ENCODE results near the gene VAV1. TPM values are rescaled to one million over a fixed set of nuclear protein-coding genes. Genes with fewer than 3 reads are reported as not detected.
"Not testable (repeated sequence)": the region's sequence is repeated elsewhere in the genome, so short reads cannot be mapped to it uniquely, and the experiment has no call there.

Gene VAV1
- total and polyA plus RNA-seq, 9 donors: 1.6 to 3.7 (median 2.3) TPM

DNA sequence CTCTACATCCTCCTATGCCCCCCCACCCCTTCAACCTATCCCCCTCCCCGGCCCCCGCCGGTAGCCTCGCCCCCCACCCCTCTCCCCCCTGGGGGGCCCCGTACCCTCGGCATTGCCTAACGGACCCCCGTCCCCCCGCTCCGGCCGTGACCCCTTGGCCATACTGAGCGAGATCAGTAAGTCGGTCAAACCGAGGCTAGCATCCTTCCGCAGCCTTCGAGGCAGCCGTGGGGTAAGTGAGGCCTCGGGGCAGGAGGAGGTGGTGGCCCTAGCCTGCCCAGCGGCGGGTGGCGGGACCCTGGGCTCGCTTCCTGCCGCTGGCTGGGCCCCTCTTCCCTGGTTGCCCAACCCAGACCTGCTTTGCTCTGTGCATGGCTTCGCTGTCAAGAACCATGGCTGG lies 26.5 kb upstream of the VAV1 start:
- Histone ChIP-seq H3K27ac (ENCODE audit: low read length) (no peak overlapping the region), H3K27me3 (ENCODE audit: control insufficient read depth, insufficient read depth, low read length) (no peaks in the 10 kb centered on the region), H3K9me3 (replicated peaks; ENCODE audit: control insufficient read depth, low read depth, low read length) (peaks cover 5% of the 10 kb centered on the region), H3K4me3 (ENCODE audit: low read length) (no peak overlapping the region), H3K36me3 (ENCODE audit: control insufficient read depth, insufficient read depth, low read length) (peaks cover 78% of the 10 kb centered on the region), H3K4me1 (ENCODE audit: control insufficient read depth, insufficient read depth, low read length) (peaks cover 34% of the 10 kb centered on the region)
- DNase-seq: no peak
- 97% methylated on average over 15 of the region's 24 CpGs for WGBS (ENCODE audit: insufficient coverage)

DNA sequence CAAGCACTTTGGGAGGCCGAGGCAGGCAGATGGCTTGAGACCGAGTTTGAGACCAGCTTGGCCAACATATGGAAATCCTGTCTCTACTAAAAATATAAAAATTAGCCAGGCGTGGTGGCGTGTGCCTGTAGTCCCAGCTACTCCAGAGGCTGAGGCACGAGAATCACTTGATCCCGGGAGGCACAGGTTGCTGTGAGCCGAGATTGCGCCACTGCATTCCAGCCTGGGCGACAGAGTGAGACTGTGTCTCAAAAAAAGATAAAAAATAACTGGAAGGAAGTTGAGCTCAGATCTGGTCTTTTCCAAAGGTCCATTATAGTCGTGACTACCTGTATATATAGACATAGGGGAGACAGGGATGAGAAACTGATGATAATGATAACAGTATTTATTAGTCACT lies 24.0 kb upstream of the VAV1 start:
- WGBS (ENCODE audit: insufficient coverage): 90% methylated on average over 4 of the region's 10 CpGs

DNA sequence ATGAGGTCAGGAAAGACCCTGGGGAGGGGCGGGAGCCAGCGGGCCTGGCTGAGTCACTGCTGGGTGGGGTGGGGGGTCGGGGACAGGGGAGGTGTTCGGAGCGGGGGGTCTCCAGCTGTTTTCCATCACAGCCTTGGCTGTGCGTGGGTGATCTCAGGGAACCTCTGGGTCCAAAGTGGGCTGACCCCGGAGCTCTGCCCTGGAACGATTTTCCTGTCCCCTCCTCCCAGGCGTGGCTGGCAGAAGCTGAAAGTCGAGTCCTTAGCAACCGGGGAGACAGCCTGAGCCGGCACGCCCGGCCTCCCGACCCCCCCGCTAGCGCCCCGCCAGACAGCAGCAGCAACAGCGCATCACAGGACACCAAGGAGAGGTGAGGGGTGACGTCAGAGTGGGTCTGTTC lies 22.4 kb upstream of the VAV1 start:
- Histone ChIP-seq H3K27ac (ENCODE audit: low read length) (peak overlapping the region; percentile 47), H3K36me3 (ENCODE audit: control insufficient read depth, insufficient read depth, low read length) (peaks cover 62% of the 10 kb centered on the region), H3K4me1 (ENCODE audit: control insufficient read depth, insufficient read depth, low read length) (peaks cover 18% of the 10 kb centered on the region), H3K9me3 (replicated peaks; ENCODE audit: control insufficient read depth, low read depth, low read length) (peaks cover 5% of the 10 kb centered on the region), H3K4me3 (ENCODE audit: low read length) (no peak overlapping the region), H3K27me3 (ENCODE audit: control insufficient read depth, insufficient read depth, low read length) (no peaks in the 10 kb centered on the region)
- DNase-seq: peak; percentile 85
- 44% methylated on average over 12 of the region's 20 CpGs for WGBS (ENCODE audit: insufficient coverage)

More for the DNA sequence above, 24.0 kb upstream of the VAV1 start:
- not testable (repeated sequence) for H3K27ac ChIP-seq (ENCODE audit: low read length); DNase-seq; H3K9me3 ChIP-seq (replicated peaks; ENCODE audit: control insufficient read depth, low read depth, low read length); H3K27me3 ChIP-seq (ENCODE audit: control insufficient read depth, insufficient read depth, low read length); H3K4me3 ChIP-seq (ENCODE audit: low read length)
- Histone ChIP-seq H3K4me1 (ENCODE audit: control insufficient read depth, insufficient read depth, low read length) (peaks cover 27% of the 10 kb centered on the region), H3K36me3 (ENCODE audit: control insufficient read depth, insufficient read depth, low read length) (peaks cover 75% of the 10 kb centered on the region)

DNA sequence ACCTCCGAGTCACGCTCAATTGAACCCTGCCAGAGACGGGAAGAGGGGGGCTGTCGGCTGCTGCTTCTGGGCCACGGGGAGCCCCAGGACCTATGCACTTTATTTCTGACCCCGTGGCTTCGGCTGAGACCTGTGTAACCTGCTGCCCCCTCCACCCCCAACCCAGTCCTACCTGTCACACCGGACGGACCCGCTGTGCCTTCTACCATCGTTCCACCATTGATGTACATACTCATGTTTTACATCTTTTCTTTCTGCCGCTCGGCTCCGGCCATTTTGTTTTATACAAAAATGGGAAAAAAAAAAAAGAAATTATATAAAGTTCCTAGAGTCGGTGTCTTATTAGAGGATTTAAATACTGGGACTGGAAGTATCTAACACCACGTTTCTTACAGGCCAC lies 21.3 kb upstream of the VAV1 start:
- H3K4me1 ChIP-seq (ENCODE audit: control insufficient read depth, insufficient read depth, low read length): peaks cover 11% of the 10 kb centered on the region
- H3K27me3 ChIP-seq (ENCODE audit: control insufficient read depth, insufficient read depth, low read length): no peaks in the 10 kb centered on the region
- DNase-seq: no peak
- H3K36me3 ChIP-seq (ENCODE audit: control insufficient read depth, insufficient read depth, low read length): peaks cover 55% of the 10 kb centered on the region
- no peak overlapping the region for H3K4me3 ChIP-seq (ENCODE audit: low read length)
- 92% methylated on average over 8 of the region's 16 CpGs for WGBS (ENCODE audit: insufficient coverage)
- H3K27ac ChIP-seq (ENCODE audit: low read length): no peak overlapping the region
- H3K9me3 ChIP-seq (replicated peaks; ENCODE audit: control insufficient read depth, low read depth, low read length): peaks cover 5% of the 10 kb centered on the region

DNA sequence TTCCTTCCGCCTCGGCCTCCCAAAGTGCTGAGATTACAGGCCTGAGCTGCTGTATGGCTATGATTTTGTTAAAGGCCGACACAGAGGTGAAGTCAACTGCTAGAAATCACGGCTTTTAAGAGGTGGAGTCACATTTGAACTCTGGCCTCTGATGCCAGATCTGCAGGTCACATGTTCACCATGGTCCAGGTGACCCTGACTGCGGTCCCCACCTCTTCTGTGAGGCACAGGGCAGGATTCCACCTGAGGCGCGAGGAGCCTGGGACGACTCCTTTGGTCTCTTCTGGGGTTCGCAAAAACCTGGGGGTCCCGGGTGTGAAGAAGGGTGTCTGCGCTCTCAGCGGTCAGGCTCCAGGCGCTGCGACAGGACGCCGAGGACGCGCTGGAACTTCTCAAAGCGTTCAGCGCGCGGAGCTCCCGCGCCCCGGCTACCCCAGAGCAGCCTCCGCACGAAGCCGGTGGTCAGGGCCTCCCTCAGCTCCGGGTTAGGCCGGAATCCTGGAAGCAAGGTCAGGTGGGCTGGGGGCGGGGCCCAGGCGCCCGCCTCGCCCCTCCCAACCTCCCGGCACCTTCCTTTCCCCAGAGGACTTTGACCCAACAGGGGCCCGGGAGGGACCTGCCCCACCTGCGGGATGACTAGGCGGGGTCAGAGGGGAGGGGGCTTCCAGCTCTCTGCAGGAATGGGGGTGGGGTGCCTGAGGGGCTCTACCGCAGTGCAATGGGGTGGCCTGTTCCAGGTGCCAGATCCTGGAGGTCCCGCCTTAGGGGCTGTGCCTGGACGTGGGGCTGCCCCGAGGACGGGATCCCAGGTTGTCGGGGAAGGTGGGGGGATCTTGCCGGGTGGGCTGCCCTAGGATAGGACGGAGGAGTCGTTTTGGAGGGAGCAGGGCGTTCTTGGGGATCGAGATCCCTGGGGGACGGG lies 20.0 kb upstream of the VAV1 start:
- WGBS (ENCODE audit: insufficient coverage): 41% methylated on average over 41 of the region's 50 CpGs
- no peak for DNase-seq
- Histone ChIP-seq H3K27ac (ENCODE audit: low read length) (no peak overlapping the region), H3K4me3 (ENCODE audit: low read length) (no peak overlapping the region), H3K4me1 (ENCODE audit: control insufficient read depth, insufficient read depth, low read length) (peaks cover 11% of the 10 kb centered on the region), H3K27me3 (ENCODE audit: control insufficient read depth, insufficient read depth, low read length) (no peaks in the 10 kb centered on the region), H3K36me3 (ENCODE audit: control insufficient read depth, insufficient read depth, low read length) (peaks cover 42% of the 10 kb centered on the region), H3K9me3 (replicated peaks; ENCODE audit: control insufficient read depth, low read depth, low read length) (no peaks in the 10 kb centered on the region)

DNA sequence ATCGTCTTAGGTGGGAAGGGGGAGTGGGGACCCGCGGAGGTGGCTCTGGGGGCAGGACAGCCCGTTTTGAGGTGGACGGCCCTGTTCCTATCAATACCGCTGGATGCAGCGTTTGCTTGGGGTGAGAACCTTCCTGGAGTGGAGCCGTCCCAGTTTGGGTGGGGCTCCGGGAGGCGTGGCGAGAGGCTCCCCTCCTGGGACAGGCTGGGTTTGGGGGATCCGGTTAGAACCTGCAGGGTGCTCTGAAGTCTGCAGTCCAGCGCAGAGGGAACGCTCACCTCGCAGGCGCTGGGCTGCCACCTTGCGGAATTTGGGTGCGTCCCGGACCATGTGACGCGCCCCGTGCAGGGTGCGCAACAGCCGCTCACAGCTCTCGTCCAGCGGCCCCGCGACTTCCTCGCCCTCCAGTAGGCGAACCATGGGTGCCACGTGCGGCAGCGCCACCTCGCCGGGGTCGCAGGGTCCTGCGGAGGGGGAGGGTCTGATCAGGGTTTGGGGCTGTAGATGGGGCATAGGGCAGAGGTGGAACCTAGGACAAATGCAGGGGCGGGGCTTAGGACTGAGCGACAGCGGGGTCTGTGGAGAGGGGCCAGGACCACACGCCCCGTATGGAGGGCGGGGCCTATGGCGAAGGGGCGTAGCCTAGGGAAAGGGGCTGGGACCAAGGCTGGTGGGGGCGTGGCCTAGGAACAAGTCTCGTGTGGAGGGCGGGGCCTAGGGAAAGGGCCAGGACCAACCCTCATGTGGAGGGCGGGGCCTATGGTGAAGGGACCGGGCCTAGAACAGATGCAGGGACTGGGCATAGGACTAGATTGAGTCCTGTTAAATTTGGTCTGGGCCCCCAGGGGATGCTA lies 19.1 kb upstream of the VAV1 start:
- no peaks in the 10 kb centered on the region for H3K27me3 ChIP-seq (ENCODE audit: control insufficient read depth, insufficient read depth, low read length)
- DNase-seq: peak; percentile 68
- H3K36me3 ChIP-seq (ENCODE audit: control insufficient read depth, insufficient read depth, low read length): peaks cover 35% of the 10 kb centered on the region
- peaks cover 11% of the 10 kb centered on the region for H3K4me1 ChIP-seq (ENCODE audit: control insufficient read depth, insufficient read depth, low read length)
- H3K27ac ChIP-seq (ENCODE audit: low read length): no peak overlapping the region
- H3K9me3 ChIP-seq (replicated peaks; ENCODE audit: control insufficient read depth, low read depth, low read length): no peaks in the 10 kb centered on the region
- H3K4me3 ChIP-seq (ENCODE audit: low read length): peak overlapping the region; percentile 29
- 3% methylated on average over 50 of the region's 50 CpGs for WGBS (ENCODE audit: insufficient coverage)

DNA sequence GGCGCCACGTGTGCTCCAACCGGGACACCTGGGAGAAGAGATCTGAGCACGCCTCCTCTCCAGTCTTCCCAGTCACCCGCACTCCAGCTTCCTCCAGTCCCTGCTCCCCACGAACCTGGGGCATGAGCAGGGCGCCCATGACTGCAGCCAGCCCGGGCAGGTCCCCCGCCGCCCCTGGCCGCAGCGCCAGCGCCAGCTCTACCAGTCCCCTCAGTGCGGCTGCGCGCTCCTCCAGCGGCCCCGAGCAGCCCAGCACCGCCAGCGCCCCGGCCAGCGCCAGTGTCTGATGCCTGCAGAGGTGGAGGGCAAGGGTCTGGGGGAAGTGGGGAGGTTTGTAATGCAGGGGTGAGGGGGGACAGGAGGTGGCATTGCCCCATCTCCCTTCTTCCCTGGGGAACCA lies 18.4 kb upstream of the VAV1 start:
- H3K9me3 ChIP-seq (replicated peaks; ENCODE audit: control insufficient read depth, low read depth, low read length): no peaks in the 10 kb centered on the region
- H3K4me3 ChIP-seq (ENCODE audit: low read length): no peak overlapping the region
- H3K36me3 ChIP-seq (ENCODE audit: control insufficient read depth, insufficient read depth, low read length): peaks cover 29% of the 10 kb centered on the region
- H3K27ac ChIP-seq (ENCODE audit: low read length): no peak overlapping the region
- 96% methylated on average over 15 of the region's 22 CpGs for WGBS (ENCODE audit: insufficient coverage)
- H3K27me3 ChIP-seq (ENCODE audit: control insufficient read depth, insufficient read depth, low read length): no peaks in the 10 kb centered on the region
- no peak for DNase-seq
- H3K4me1 ChIP-seq (ENCODE audit: control insufficient read depth, insufficient read depth, low read length): peaks cover 11% of the 10 kb centered on the region

DNA sequence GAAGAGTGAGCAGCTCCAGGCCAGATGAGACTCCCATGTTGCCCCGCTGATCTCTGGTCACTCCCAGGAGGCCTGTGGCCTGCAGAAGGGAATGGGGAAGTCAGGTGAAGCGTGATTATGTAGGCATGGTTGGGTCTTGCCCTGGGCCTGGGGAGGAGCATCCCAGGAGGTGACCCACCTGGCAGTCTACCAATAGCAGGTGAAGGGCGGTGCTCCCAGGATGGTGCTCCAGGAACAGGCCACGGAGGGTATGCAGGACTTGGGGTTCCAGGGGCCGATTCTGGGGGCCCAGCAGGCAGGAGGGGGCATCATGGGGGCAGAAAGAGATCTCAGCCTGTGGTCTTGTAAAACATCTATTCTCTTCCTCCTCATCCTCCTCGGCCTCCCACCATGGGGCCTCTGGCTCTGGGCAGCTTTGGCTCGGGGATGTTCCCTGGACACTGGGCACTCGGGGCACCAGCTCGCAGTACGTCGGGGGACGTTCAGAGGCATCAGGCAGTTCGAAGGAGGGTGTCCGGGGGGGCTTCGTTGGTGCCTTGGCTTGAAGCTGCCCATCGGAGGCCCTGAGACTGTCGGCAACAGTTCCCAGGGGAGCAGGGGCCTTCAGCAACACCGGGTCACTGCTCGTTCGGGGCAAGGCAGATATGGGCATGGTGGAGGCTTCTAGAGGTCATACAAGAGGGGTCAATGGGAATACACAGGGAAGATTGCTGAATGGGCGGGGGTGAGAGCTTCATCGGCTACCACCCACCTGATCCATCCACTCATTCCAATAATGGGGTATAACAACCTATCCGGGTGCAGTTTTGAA lies 17.6 kb upstream of the VAV1 start:
- 84% methylated on average over 15 of the region's 23 CpGs for WGBS (ENCODE audit: insufficient coverage)
- Histone ChIP-seq H3K9me3 (replicated peaks; ENCODE audit: control insufficient read depth, low read depth, low read length) (no peaks in the 10 kb centered on the region), H3K4me3 (ENCODE audit: low read length) (no peak overlapping the region), H3K36me3 (ENCODE audit: control insufficient read depth, insufficient read depth, low read length) (peaks cover 22% of the 10 kb centered on the region), H3K27ac (ENCODE audit: low read length) (no peak overlapping the region), H3K4me1 (ENCODE audit: control insufficient read depth, insufficient read depth, low read length) (peaks cover 11% of the 10 kb centered on the region), H3K27me3 (ENCODE audit: control insufficient read depth, insufficient read depth, low read length) (no peaks in the 10 kb centered on the region)
- no peak for DNase-seq

DNA sequence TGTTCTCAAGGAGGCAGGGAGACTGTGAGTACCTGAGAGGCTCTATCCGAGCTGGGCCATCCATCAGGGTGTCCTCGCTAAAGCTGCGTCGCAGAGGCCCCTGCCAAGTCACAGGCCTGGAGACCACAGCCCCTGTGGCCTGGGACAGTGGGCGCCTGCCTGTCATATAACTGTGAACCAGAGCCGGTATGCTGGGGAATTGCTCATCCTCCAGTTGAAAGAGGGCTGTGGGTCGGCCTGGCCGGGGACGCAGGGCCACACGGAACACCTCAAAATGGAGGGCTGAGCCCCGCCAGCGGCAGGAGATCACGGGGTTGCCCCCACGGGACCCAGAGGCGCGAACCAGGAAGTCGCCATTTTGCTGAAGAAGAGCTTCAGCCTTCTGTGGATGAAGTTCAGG lies 11.9 kb upstream of the VAV1 start:
- H3K9me3 ChIP-seq (replicated peaks; ENCODE audit: control insufficient read depth, low read depth, low read length): no peaks in the 10 kb centered on the region
- no peaks in the 10 kb centered on the region for H3K36me3 ChIP-seq (ENCODE audit: control insufficient read depth, insufficient read depth, low read length)
- no peak overlapping the region for H3K4me3 ChIP-seq (ENCODE audit: low read length)
- DNase-seq: no peak
- H3K27me3 ChIP-seq (ENCODE audit: control insufficient read depth, insufficient read depth, low read length): peaks cover 3% of the 10 kb centered on the region
- no peaks in the 10 kb centered on the region for H3K4me1 ChIP-seq (ENCODE audit: control insufficient read depth, insufficient read depth, low read length)
- 95% methylated on average over 14 of the region's 17 CpGs for WGBS (ENCODE audit: insufficient coverage)
- H3K27ac ChIP-seq (ENCODE audit: low read length): no peak overlapping the region
